22Rv1 (cell line): ENCODE data around the gene COL2A1.

Experiments used
- H3K27ac ChIP-seq: fragments of 450-650 bp; 2 replicates; pipeline ENCODE4 v1.5.1; 2017
- CTCF ChIP-seq: fragments of 450-650 bp; IDR thresholded peaks from 2 replicates; pipeline ENCODE4 v1.5.1; 2017; ENCODE audit warnings: mild to moderate bottlenecking
- ZFX ChIP-seq: fragments of 450-650 bp; IDR thresholded peaks from 2 replicates; pipeline ENCODE4 v1.6.1; 2017; ENCODE audit warnings: antibody characterized with exemption, borderline replicate concordance

The COL2A1 gene

GRCh38 chr12:48024735-48025134 is 20.5 kb upstream of the COL2A1 start:
- H3K27ac ChIP-seq = no peak overlapping the region
- no peak for TF ChIP-seq CTCF

GRCh38 chr12:48023386-48023785 is 19.1 kb upstream of the COL2A1 start:
- H3K27ac ChIP-seq = peak overlapping the region; percentile 87
- TF ChIP-seq CTCF = no peak
- no peak for TF ChIP-seq ZFX

GRCh38 chr12:48022676-48023385 is 18.6 kb upstream of the COL2A1 start:
- TF ChIP-seq ZFX (no peak), CTCF (no peak)

GRCh38 chr12:48022180-48022521 is 17.9 kb upstream of the COL2A1 start:
- peak overlapping the region; percentile 87 for H3K27ac ChIP-seq
- TF ChIP-seq CTCF (no peak), ZFX (no peak)

More at GRCh38 chr12:48022676-48023385, 18.6 kb upstream of the COL2A1 start:
- peak overlapping the region; percentile 87 for H3K27ac ChIP-seq

GRCh38 chr12:48021485-48022179 is 17.4 kb upstream of the COL2A1 start:
- no peak for TF ChIP-seq ZFX
- TF ChIP-seq CTCF = no peak
- peak overlapping the region; percentile 87 for H3K27ac ChIP-seq

- no peak overlapping the region for H3K27ac ChIP-seq
- no peak for TF ChIP-seq ZFX
- no peak for TF ChIP-seq CTCF
Measured at GRCh38 chr12:48019639-48020265, 15.5 kb upstream of the COL2A1 start.

- TF ChIP-seq ZFX (no peak), CTCF (no peak)
- H3K27ac ChIP-seq = no peak overlapping the region
Measured at GRCh38 chr12:48018618-48018995, 14.3 kb upstream of the COL2A1 start.
